Subcutaneous adipose tissue (tissue), 4 donors: ENCODE data around the gene LMOD1. TPM values are rescaled to one million over a fixed set of nuclear protein-coding genes. Genes with fewer than 3 reads are reported as not detected.

Experiments used
- CTCF ChIP-seq: fragments of 450-650 bp; IDR thresholded peaks from one replicate; pipeline ENCODE4 v1.5.1; 2016; ENCODE audit warnings: low read depth, mild to moderate bottlenecking, control low read depth, antibody characterized with exemption, moderate library complexity
- total RNA-seq, 4 donors: library from RNA; depleted of rRNA; stranded (reverse); fragments of >200 nt; gene quantifications; one replicate each; pipeline ENCODE4 v1.1.0, GENCODE V29; 2016

The LMOD1 gene
- total RNA-seq, 4 donors from 2014 or later: 38.8 to 168 (median 74.3) TPM

- TF ChIP-seq CTCF: no peak
These were observed 36.5 kb upstream of the LMOD1 start, which contains the start of gene RNPEP for GRCh38 chr1:201982623-201983379. Gene RNPEP (plus strand): TSS chr1:201982648. CDS start chr1:201982667, 19 bp downstream.

GRCh38 chr1:201982082-201982622 lies 35.8 kb upstream of the LMOD1 start:
- TF ChIP-seq CTCF: no peak

- TF ChIP-seq CTCF: no peak
These were observed 24.2 kb upstream of the LMOD1 start for GRCh38 chr1:201970334-201971159.

GRCh38 chr1:201968202-201968925 lies 22.0 kb upstream of the LMOD1 start:
- TF ChIP-seq CTCF: no peak

- TF ChIP-seq CTCF: no peak
These were observed 19.8 kb upstream of the LMOD1 start for GRCh38 chr1:201966171-201966570.

- no peak for TF ChIP-seq CTCF
These were observed 17.9 kb upstream of the LMOD1 start for GRCh38 chr1:201964261-201964660.
